ENCODE results near the gene ZNF804B. TPM values are rescaled to one million over a fixed set of nuclear protein-coding genes. Genes with fewer than 3 reads are reported as not detected.

The ZNF804B gene
- total and polyA plus RNA-seq, 2 donors from 2014 or later: 0.19 TPM; not detected in 1

- Histone ChIP-seq H3K36me3 (ENCODE audit: control insufficient read depth in 2 of 3, insufficient read depth in 3 of 3, low read length in 3 of 3) (no peaks in the 10 kb centered on the region), H3K4me1 (ENCODE audit: control insufficient read depth in 2 of 3, insufficient read depth in 2 of 3, low read depth in 1 of 3, low read length in 3 of 3) (no peaks in the 10 kb centered on the region), H3K27ac (ENCODE audit: low read depth in 2 of 2, low read length in 2 of 2) (no peak overlapping the region), H3K9me3 (ENCODE audit: control insufficient read depth in 2 of 3, insufficient read depth in 1 of 3, low read length in 3 of 3) (no peaks in the 10 kb centered on the region), H3K9ac (ENCODE audit: low read length in 3 of 3) (no peak overlapping the region), H3K27me3 (ENCODE audit: control insufficient read depth, insufficient read depth, low read length) (no peaks in the 10 kb centered on the region), H3K4me3 (ENCODE audit: low read length in 3 of 3) (no peak overlapping the region)
- no peak for FAIRE-seq
- DNase-seq: no peak
- no peak for TF ChIP-seq CTCF (IDR thresholded peaks at IDR 0.05; ENCODE audit: borderline replicate concordance, extremely low read depth, insufficient read depth)
- intact Hi-C loops (cut with DNase I): no loop called here
Measured at GRCh38 chr7:89028319-89028718, 268.8 kb downstream of the ZNF804B start.

DNA sequence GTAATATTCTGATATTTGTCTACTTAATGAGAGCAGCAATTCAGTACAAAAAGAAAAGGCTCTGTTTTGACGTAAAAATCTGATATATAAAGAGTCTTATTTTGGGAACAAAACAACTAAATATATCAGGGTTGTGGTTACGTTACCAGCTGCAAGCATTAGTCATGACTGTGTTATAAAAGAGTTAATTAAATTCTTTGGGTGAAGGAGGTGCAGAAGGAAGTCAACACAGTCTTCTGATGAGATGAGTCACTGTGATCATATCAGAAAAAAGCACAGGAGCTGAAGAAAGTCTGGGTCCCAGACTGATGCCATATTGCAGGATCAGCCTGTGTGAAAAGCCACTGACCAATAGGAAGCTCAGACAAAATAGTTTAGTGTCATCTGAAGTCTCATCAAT is 270.4 kb downstream of the ZNF804B start:
- FAIRE-seq: no peak
- no peak overlapping the region for H3K4me3 ChIP-seq (ENCODE audit: low read length in 3 of 3)

GRCh38 chr7:89041240-89041639 is 281.7 kb downstream of the ZNF804B start:
- no peak overlapping the region for H3K27ac ChIP-seq (ENCODE audit: low read depth in 2 of 2, low read length in 2 of 2)
- no peaks in the 10 kb centered on the region for H3K9me3 ChIP-seq (ENCODE audit: control insufficient read depth in 2 of 3, insufficient read depth in 1 of 3, low read length in 3 of 3)
- no peaks in the 10 kb centered on the region for H3K4me1 ChIP-seq (ENCODE audit: control insufficient read depth in 2 of 3, insufficient read depth in 2 of 3, low read depth in 1 of 3, low read length in 3 of 3)
- H3K27me3 ChIP-seq (ENCODE audit: control insufficient read depth, insufficient read depth, low read length): no peaks in the 10 kb centered on the region
- H3K4me3 ChIP-seq (ENCODE audit: low read length in 3 of 3): no peak overlapping the region
- no peak for TF ChIP-seq CTCF (IDR thresholded peaks at IDR 0.05; ENCODE audit: borderline replicate concordance, extremely low read depth, insufficient read depth)
- intact Hi-C loops (cut with DNase I): no loop called here
- FAIRE-seq: no peak
- no peak for DNase-seq
- H3K9ac ChIP-seq (ENCODE audit: low read length in 3 of 3): no peak overlapping the region
- no peaks in the 10 kb centered on the region for H3K36me3 ChIP-seq (ENCODE audit: control insufficient read depth in 2 of 3, insufficient read depth in 3 of 3, low read length in 3 of 3)

More for the DNA sequence above, 270.4 kb downstream of the ZNF804B start:
- no peak overlapping the region for H3K27ac ChIP-seq (ENCODE audit: low read depth in 2 of 2, low read length in 2 of 2)
- DNase-seq: no peak
- no peak overlapping the region for H3K9ac ChIP-seq (ENCODE audit: low read length in 3 of 3)
- no peaks in the 10 kb centered on the region for H3K4me1 ChIP-seq (ENCODE audit: control insufficient read depth in 2 of 3, insufficient read depth in 2 of 3, low read depth in 1 of 3, low read length in 3 of 3)
- no peaks in the 10 kb centered on the region for H3K27me3 ChIP-seq (ENCODE audit: control insufficient read depth, insufficient read depth, low read length)
- intact Hi-C loops (cut with DNase I): no loop called here
- no peaks in the 10 kb centered on the region for H3K9me3 ChIP-seq (ENCODE audit: control insufficient read depth in 2 of 3, insufficient read depth in 1 of 3, low read length in 3 of 3)
- no peaks in the 10 kb centered on the region for H3K36me3 ChIP-seq (ENCODE audit: control insufficient read depth in 2 of 3, insufficient read depth in 3 of 3, low read length in 3 of 3)
- no peak for TF ChIP-seq CTCF (IDR thresholded peaks at IDR 0.05; ENCODE audit: borderline replicate concordance, extremely low read depth, insufficient read depth)

DNA sequence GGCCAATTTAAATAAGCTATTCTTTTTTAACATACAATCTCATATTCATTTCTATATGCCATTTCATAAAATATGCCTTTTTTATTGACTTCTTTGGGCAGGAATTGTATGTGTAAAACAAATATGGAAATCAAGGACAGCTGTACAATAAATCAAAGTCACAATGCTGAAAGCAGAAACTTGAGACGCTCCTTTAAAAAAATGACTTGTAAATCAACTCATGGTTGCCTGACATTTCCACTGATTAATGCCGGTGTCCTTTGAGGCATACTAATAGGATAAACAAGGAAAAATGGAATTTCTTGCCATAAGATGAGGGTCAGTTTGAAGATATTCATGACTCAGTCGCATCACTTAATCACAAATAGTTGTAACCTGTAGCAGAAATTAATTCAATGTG is 283.4 kb downstream of the ZNF804B start:
- Histone ChIP-seq H3K36me3 (ENCODE audit: control insufficient read depth in 2 of 3, insufficient read depth in 3 of 3, low read length in 3 of 3) (no peaks in the 10 kb centered on the region), H3K4me3 (ENCODE audit: low read length in 3 of 3) (no peak overlapping the region), H3K4me1 (ENCODE audit: control insufficient read depth in 2 of 3, insufficient read depth in 2 of 3, low read depth in 1 of 3, low read length in 3 of 3) (no peaks in the 10 kb centered on the region), H3K27me3 (ENCODE audit: control insufficient read depth, insufficient read depth, low read length) (no peaks in the 10 kb centered on the region), H3K27ac (ENCODE audit: low read depth in 2 of 2, low read length in 2 of 2) (no peak overlapping the region), H3K9me3 (ENCODE audit: control insufficient read depth in 2 of 3, insufficient read depth in 1 of 3, low read length in 3 of 3) (no peaks in the 10 kb centered on the region), H3K9ac (ENCODE audit: low read length in 3 of 3) (no peak overlapping the region)
- intact Hi-C loops (cut with DNase I): no loop called here
- peak in 2 of 5 donors; percentile 4 to 21 for DNase-seq
- no peak for TF ChIP-seq CTCF (IDR thresholded peaks at IDR 0.05; ENCODE audit: borderline replicate concordance, extremely low read depth, insufficient read depth)
- FAIRE-seq: no peak
